ENCODE results near the gene PVALEF.

PVALEF gene

GRCh38 chr17:81186203-81186602, 20.9 kb downstream of the PVALEF start:
- H3K36me3 ChIP-seq (ENCODE audit: insufficient read depth, low read length): no peaks in the 10 kb centered on the region
- H3K27me3 ChIP-seq (ENCODE audit: insufficient read depth, low read length): peaks cover 3% of the 10 kb centered on the region; the same call in 1 of the 2 replicates
- H3K79me2 ChIP-seq (ENCODE audit: control insufficient read depth, insufficient read depth, low read length, unreplicated experiment): no peaks in the 10 kb centered on the region
- no peak overlapping the region for H3K4me3 ChIP-seq (ENCODE audit: low read depth, low read length)
- H3K4me1 ChIP-seq (ENCODE audit: control insufficient read depth, insufficient read depth, low read length, unreplicated experiment): no peaks in the 10 kb centered on the region
- no peak overlapping the region for H2AFZ ChIP-seq (ENCODE audit: low read length, unreplicated experiment)
- no peak overlapping the region for H3K27ac ChIP-seq (ENCODE audit: low read depth, low read length)

- Histone ChIP-seq H2AFZ (ENCODE audit: low read length, unreplicated experiment) (no peak overlapping the region), H3K27me3 (ENCODE audit: insufficient read depth, low read length) (peaks cover 3% of the 10 kb centered on the region; the same call in 1 of the 2 replicates), H3K36me3 (ENCODE audit: insufficient read depth, low read length) (no peaks in the 10 kb centered on the region), H3K4me3 (ENCODE audit: low read depth, low read length) (no peak overlapping the region), H3K27ac (ENCODE audit: low read depth, low read length) (no peak overlapping the region), H3K79me2 (ENCODE audit: control insufficient read depth, insufficient read depth, low read length, unreplicated experiment) (no peaks in the 10 kb centered on the region), H3K4me1 (ENCODE audit: control insufficient read depth, insufficient read depth, low read length, unreplicated experiment) (no peaks in the 10 kb centered on the region)
Observed at GRCh38 chr17:81187120-81187519, 21.8 kb downstream of the PVALEF start.

GRCh38 chr17:81187586-81188490, 22.5 kb downstream of the PVALEF start:
- Histone ChIP-seq H2AFZ (ENCODE audit: low read length, unreplicated experiment) (no peak overlapping the region), H3K79me2 (ENCODE audit: control insufficient read depth, insufficient read depth, low read length, unreplicated experiment) (no peaks in the 10 kb centered on the region), H3K4me1 (ENCODE audit: control insufficient read depth, insufficient read depth, low read length, unreplicated experiment) (no peaks in the 10 kb centered on the region), H3K27ac (ENCODE audit: low read depth, low read length) (no peak overlapping the region), H3K4me3 (ENCODE audit: low read depth, low read length) (no peak overlapping the region), H3K27me3 (ENCODE audit: insufficient read depth, low read length) (peaks cover 3% of the 10 kb centered on the region; the same call in 1 of the 2 replicates), H3K36me3 (ENCODE audit: insufficient read depth, low read length) (no peaks in the 10 kb centered on the region)

GRCh38 chr17:81188491-81188840, 23.2 kb downstream of the PVALEF start:
- Histone ChIP-seq H3K4me3 (ENCODE audit: low read depth, low read length) (no peak overlapping the region), H3K36me3 (ENCODE audit: insufficient read depth, low read length) (no peaks in the 10 kb centered on the region), H3K27me3 (ENCODE audit: insufficient read depth, low read length) (peaks cover 3% of the 10 kb centered on the region; the same call in 1 of the 2 replicates), H2AFZ (ENCODE audit: low read length, unreplicated experiment) (no peak overlapping the region), H3K79me2 (ENCODE audit: control insufficient read depth, insufficient read depth, low read length, unreplicated experiment) (no peaks in the 10 kb centered on the region), H3K27ac (ENCODE audit: low read depth, low read length) (no peak overlapping the region), H3K4me1 (ENCODE audit: control insufficient read depth, insufficient read depth, low read length, unreplicated experiment) (no peaks in the 10 kb centered on the region)

- H3K27me3 ChIP-seq (ENCODE audit: insufficient read depth, low read length): peaks cover 3% of the 10 kb centered on the region; the same call in 1 of the 2 replicates
- no peaks in the 10 kb centered on the region for H3K79me2 ChIP-seq (ENCODE audit: control insufficient read depth, insufficient read depth, low read length, unreplicated experiment)
- H3K36me3 ChIP-seq (ENCODE audit: insufficient read depth, low read length): no peaks in the 10 kb centered on the region
- no peak overlapping the region for H3K4me3 ChIP-seq (ENCODE audit: low read depth, low read length)
- H2AFZ ChIP-seq (ENCODE audit: low read length, unreplicated experiment): no peak overlapping the region
- no peak overlapping the region for H3K27ac ChIP-seq (ENCODE audit: low read depth, low read length)
- no peaks in the 10 kb centered on the region for H3K4me1 ChIP-seq (ENCODE audit: control insufficient read depth, insufficient read depth, low read length, unreplicated experiment)
Observed at GRCh38 chr17:81189016-81189415, 23.7 kb downstream of the PVALEF start.

GRCh38 chr17:81189670-81190530, 24.6 kb downstream of the PVALEF start:
- Histone ChIP-seq H3K4me1 (ENCODE audit: control insufficient read depth, insufficient read depth, low read length, unreplicated experiment) (no peaks in the 10 kb centered on the region), H3K79me2 (ENCODE audit: control insufficient read depth, insufficient read depth, low read length, unreplicated experiment) (no peaks in the 10 kb centered on the region), H3K36me3 (ENCODE audit: insufficient read depth, low read length) (no peaks in the 10 kb centered on the region), H3K27me3 (ENCODE audit: insufficient read depth, low read length) (no peaks in the 10 kb centered on the region), H3K4me3 (ENCODE audit: low read depth, low read length) (no peak overlapping the region), H2AFZ (ENCODE audit: low read length, unreplicated experiment) (no peak overlapping the region), H3K27ac (ENCODE audit: low read depth, low read length) (no peak overlapping the region)

- Histone ChIP-seq H3K27me3 (ENCODE audit: insufficient read depth, low read length) (no peaks in the 10 kb centered on the region), H3K4me1 (ENCODE audit: control insufficient read depth, insufficient read depth, low read length, unreplicated experiment) (no peaks in the 10 kb centered on the region), H3K27ac (ENCODE audit: low read depth, low read length) (no peak overlapping the region), H2AFZ (ENCODE audit: low read length, unreplicated experiment) (no peak overlapping the region), H3K36me3 (ENCODE audit: insufficient read depth, low read length) (no peaks in the 10 kb centered on the region), H3K79me2 (ENCODE audit: control insufficient read depth, insufficient read depth, low read length, unreplicated experiment) (no peaks in the 10 kb centered on the region), H3K4me3 (ENCODE audit: low read depth, low read length) (no peak overlapping the region)
Observed at GRCh38 chr17:81190591-81190990, 25.3 kb downstream of the PVALEF start.

GRCh38 chr17:81191116-81191515, 25.8 kb downstream of the PVALEF start:
- no peaks in the 10 kb centered on the region for H3K36me3 ChIP-seq (ENCODE audit: insufficient read depth, low read length)
- no peaks in the 10 kb centered on the region for H3K79me2 ChIP-seq (ENCODE audit: control insufficient read depth, insufficient read depth, low read length, unreplicated experiment)
- H2AFZ ChIP-seq (ENCODE audit: low read length, unreplicated experiment): no peak overlapping the region
- H3K4me3 ChIP-seq (ENCODE audit: low read depth, low read length): no peak overlapping the region
- no peak overlapping the region for H3K27ac ChIP-seq (ENCODE audit: low read depth, low read length)
- no peaks in the 10 kb centered on the region for H3K27me3 ChIP-seq (ENCODE audit: insufficient read depth, low read length)
- H3K4me1 ChIP-seq (ENCODE audit: control insufficient read depth, insufficient read depth, low read length, unreplicated experiment): no peaks in the 10 kb centered on the region

GRCh38 chr17:81191646-81192045, 26.3 kb downstream of the PVALEF start:
- H3K4me3 ChIP-seq (ENCODE audit: low read depth, low read length): no peak overlapping the region
- no peaks in the 10 kb centered on the region for H3K27me3 ChIP-seq (ENCODE audit: insufficient read depth, low read length)
- H3K36me3 ChIP-seq (ENCODE audit: insufficient read depth, low read length): no peaks in the 10 kb centered on the region
- no peaks in the 10 kb centered on the region for H3K4me1 ChIP-seq (ENCODE audit: control insufficient read depth, insufficient read depth, low read length, unreplicated experiment)
- no peak overlapping the region for H3K27ac ChIP-seq (ENCODE audit: low read depth, low read length)
- H3K79me2 ChIP-seq (ENCODE audit: control insufficient read depth, insufficient read depth, low read length, unreplicated experiment): no peaks in the 10 kb centered on the region
- no peak overlapping the region for H2AFZ ChIP-seq (ENCODE audit: low read length, unreplicated experiment)

GRCh38 chr17:81192386-81193050, 27.2 kb downstream of the PVALEF start:
- Histone ChIP-seq H2AFZ (ENCODE audit: low read length, unreplicated experiment) (no peak overlapping the region), H3K36me3 (ENCODE audit: insufficient read depth, low read length) (no peaks in the 10 kb centered on the region), H3K27ac (ENCODE audit: low read depth, low read length) (no peak overlapping the region)

More at GRCh38 chr17:81192386-81193050, 27.2 kb downstream of the PVALEF start:
- no peak overlapping the region for H3K4me3 ChIP-seq (ENCODE audit: low read depth, low read length)
- H3K4me1 ChIP-seq (ENCODE audit: control insufficient read depth, insufficient read depth, low read length, unreplicated experiment): no peaks in the 10 kb centered on the region
- H3K27me3 ChIP-seq (ENCODE audit: insufficient read depth, low read length): no peaks in the 10 kb centered on the region
- H3K79me2 ChIP-seq (ENCODE audit: control insufficient read depth, insufficient read depth, low read length, unreplicated experiment): no peaks in the 10 kb centered on the region

All from ACC112 (cell line).